Chondrocyte (in vitro differentiated cells): Measurements from ENCODE around the gene GOLGA6C. TPM values are rescaled to one million over a fixed set of nuclear protein-coding genes. Genes with fewer than 3 reads are reported as not detected.
"Not testable (repeated sequence)": the region's sequence is repeated elsewhere in the genome, so short reads cannot be mapped to it uniquely, and the experiment has no call there.

ENCODE experiments used
- DNase-seq: peaks from one replicate; pipeline ENCODE4 v3.0.0; 2021; ENCODE audit warnings: mixed read lengths, low spot score
- H3K27ac Mint-ChIP-seq: one replicate; pipeline ENCODE4 v1.8.0; 2021; ENCODE audit warnings: mild to moderate bottlenecking, moderate library complexity, mixed read lengths; ENCODE audit not compliant: unreplicated experiment
- H3K27me3 Mint-ChIP-seq: 2 replicates; pipeline ENCODE4 v1.8.0; 2021; ENCODE audit warnings: low read depth, mixed read lengths
- H3K36me3 Mint-ChIP-seq: 2 replicates; pipeline ENCODE4 v1.8.0; 2021; ENCODE audit warnings: low read depth, mixed read lengths
- H3K4me1 Mint-ChIP-seq: 2 replicates; pipeline ENCODE4 v1.8.0; 2021; ENCODE audit warnings: low read depth, mild to moderate bottlenecking, mixed read lengths
- H3K4me3 Mint-ChIP-seq: one replicate; pipeline ENCODE4 v1.8.0; 2021; ENCODE audit warnings: mild to moderate bottlenecking, moderate library complexity, mixed read lengths; ENCODE audit not compliant: unreplicated experiment
- H3K9me3 Mint-ChIP-seq: 2 replicates; pipeline ENCODE4 v1.8.0; 2021; ENCODE audit warnings: low read depth, mixed read lengths
- CTCF ChIP-seq: fragments of 200-600 bp; sonication (generic); IDR thresholded peaks from 2 replicates; pipeline ENCODE4 v1.5.0; 2021; ENCODE audit warnings: antibody characterized with exemption, mild to moderate bottlenecking, moderate library complexity
- total RNA-seq: library from RNA; stranded (reverse); gene quantifications from 3 replicates; pipeline ENCODE4 v1.2.1, GENCODE V29; 2021

GOLGA6C gene
- total RNA-seq, 1 donor from 2014 or later: not detected

GRCh38 chr15:75299311-75299688 is 41.2 kb downstream of the GOLGA6C start:
- not testable (repeated sequence) for H3K4me1 Mint-ChIP-seq, H3K36me3 Mint-ChIP-seq, DNase-seq, H3K9me3 Mint-ChIP-seq, H3K4me3 Mint-ChIP-seq, H3K27ac Mint-ChIP-seq
- peaks cover 14% of the 10 kb centered on the region for H3K27me3 Mint-ChIP-seq
- peak; percentile 76 for TF ChIP-seq CTCF

GRCh38 chr15:75300026-75300425 is 41.9 kb downstream of the GOLGA6C start:
- H3K27me3 Mint-ChIP-seq: peaks cover 21% of the 10 kb centered on the region
- not testable (repeated sequence) for H3K4me1 Mint-ChIP-seq, H3K27ac Mint-ChIP-seq, H3K36me3 Mint-ChIP-seq, DNase-seq, H3K9me3 Mint-ChIP-seq, H3K4me3 Mint-ChIP-seq

- TF ChIP-seq CTCF: no peak
- H3K36me3 Mint-ChIP-seq: no peaks in the 10 kb centered on the region
- no peak overlapping the region for H3K27ac Mint-ChIP-seq
- no peak for DNase-seq
- H3K9me3 Mint-ChIP-seq: no peaks in the 10 kb centered on the region
- peaks cover 31% of the 10 kb centered on the region for H3K27me3 Mint-ChIP-seq
- no peaks in the 10 kb centered on the region for H3K4me1 Mint-ChIP-seq
- no peak overlapping the region for H3K4me3 Mint-ChIP-seq
Measured at GRCh38 chr15:75302318-75302717, 44.2 kb downstream of the GOLGA6C start.

- H3K27ac Mint-ChIP-seq, H3K9me3 Mint-ChIP-seq, H3K4me3 Mint-ChIP-seq, H3K4me1 Mint-ChIP-seq, DNase-seq, H3K36me3 Mint-ChIP-seq: not testable (repeated sequence)
- peaks cover 31% of the 10 kb centered on the region for H3K27me3 Mint-ChIP-seq
Measured at GRCh38 chr15:75302753-75303152, 44.6 kb downstream of the GOLGA6C start.

- no peak for TF ChIP-seq CTCF
- peaks cover 6% of the 10 kb centered on the region for H3K4me1 Mint-ChIP-seq
- H3K27ac Mint-ChIP-seq: no peak overlapping the region
- DNase-seq: no peak
- no peak overlapping the region for H3K4me3 Mint-ChIP-seq
- peaks cover 33% of the 10 kb centered on the region for H3K27me3 Mint-ChIP-seq
- H3K36me3 Mint-ChIP-seq: no peaks in the 10 kb centered on the region
- no peaks in the 10 kb centered on the region for H3K9me3 Mint-ChIP-seq
Measured at GRCh38 chr15:75306188-75306587, 48.1 kb downstream of the GOLGA6C start.

- no peaks in the 10 kb centered on the region for H3K36me3 Mint-ChIP-seq
- no peaks in the 10 kb centered on the region for H3K9me3 Mint-ChIP-seq
- no peak for DNase-seq
- no peak overlapping the region for H3K27ac Mint-ChIP-seq
- peaks cover 9% of the 10 kb centered on the region for H3K4me1 Mint-ChIP-seq
- H3K4me3 Mint-ChIP-seq: no peak overlapping the region
- H3K27me3 Mint-ChIP-seq: peaks cover 31% of the 10 kb centered on the region
- peak; percentile 73 for TF ChIP-seq CTCF
Measured at GRCh38 chr15:75307778-75308390, 49.8 kb downstream of the GOLGA6C start.
